ENCODE results near the gene OCRL.

GRCh38 chrX:129594781-129595180 lies 54.7 kb downstream of the OCRL start:
- TF ChIP-seq POLR2AphosphoS5 (IDR thresholded peaks at IDR 0.05; ENCODE audit: low read depth, low read length): no peak
- no peak for TF ChIP-seq POLR2A (IDR thresholded peaks at IDR 0.05; ENCODE audit: low read depth, low read length)
- no peak for TF ChIP-seq TAF1 (IDR thresholded peaks at IDR 0.05; ENCODE audit: low read depth, low read length)
- no peak for TF ChIP-seq SPI1 (IDR thresholded peaks at IDR 0.05; ENCODE audit: low read depth, low read length)
- TF ChIP-seq PAX5 (IDR thresholded peaks at IDR 0.05; ENCODE audit: insufficient read depth, low read length, severe bottlenecking): no peak

All from GM12891 (cell line).